Hepatocyte (in vitro differentiated cells): Measurements from ENCODE around the gene CELA2A. TPM values are rescaled to one million over a fixed set of nuclear protein-coding genes. Genes with fewer than 3 reads are reported as not detected.

Source experiments
- DNase-seq: peaks from one replicate; pipeline ENCODE4 v3.0.0-alpha.2; 2016; ENCODE audit warnings: low spot score
- H2AFZ ChIP-seq: fragments of 200-600 bp; sonication (generic); 2 replicates; pipeline ENCODE4 v1.6.0; 2016; ENCODE audit warnings: antibody characterized with exemption, mild to moderate bottlenecking
- H3K27ac ChIP-seq: fragments of 200-600 bp; sonication (generic); 2 replicates; pipeline ENCODE4 v1.5.1; 2016; ENCODE audit warnings: mild to moderate bottlenecking
- H3K27me3 ChIP-seq: fragments of 200-600 bp; sonication (generic); 2 replicates; pipeline ENCODE4 v1.6.1; 2016
- H3K36me3 ChIP-seq: fragments of 200-600 bp; sonication (generic); replicated peaks from 2 replicates; pipeline ENCODE4 v1.5.1; 2016; ENCODE audit warnings: low read depth; ENCODE audit not compliant: insufficient read depth
- H3K4me1 ChIP-seq: fragments of 200-600 bp; sonication (generic); 2 replicates; pipeline ENCODE4 v1.5.1; 2016; ENCODE audit warnings: mild to moderate bottlenecking, moderate library complexity; ENCODE audit not compliant: insufficient read depth
- H3K4me2 ChIP-seq: fragments of 200-600 bp; sonication (generic); 2 replicates; pipeline ENCODE4 v1.6.0; 2016
- H3K4me3 ChIP-seq: fragments of 200-600 bp; sonication (generic); 2 replicates; pipeline ENCODE4 v1.5.1; 2016; ENCODE audit warnings: mild to moderate bottlenecking
- H3K79me2 ChIP-seq: fragments of 200-600 bp; sonication (generic); 2 replicates; pipeline ENCODE4 v1.6.0; 2017; ENCODE audit warnings: mild to moderate bottlenecking
- H3K9me2 ChIP-seq: fragments of 200-600 bp; sonication (generic); replicated peaks from 2 replicates; pipeline ENCODE4 v1.6.0; 2017; ENCODE audit warnings: mild to moderate bottlenecking; ENCODE audit not compliant: insufficient read depth
- H3K9me3 ChIP-seq: fragments of 200-600 bp; sonication (generic); 2 replicates; pipeline ENCODE4 v1.5.1; 2016; ENCODE audit warnings: low read depth, mild to moderate bottlenecking
- H4K20me1 ChIP-seq: fragments of 200-600 bp; sonication (generic); 2 replicates; pipeline ENCODE4 v1.6.0; 2016; ENCODE audit warnings: mild to moderate bottlenecking; ENCODE audit not compliant: insufficient read depth, poor library complexity, severe bottlenecking
- CTCF ChIP-seq: fragments of 200-600 bp; sonication (generic); IDR thresholded peaks from 2 replicates; pipeline ENCODE4 v1.5.1; 2016; ENCODE audit warnings: antibody characterized with exemption, mild to moderate bottlenecking; ENCODE audit not compliant: poor library complexity
- EZH2 ChIP-seq: fragments of 200-600 bp; sonication (generic); IDR thresholded peaks from 2 replicates; pipeline ENCODE4 v1.6.1; 2016; ENCODE audit warnings: antibody characterized with exemption, mild to moderate bottlenecking, borderline replicate concordance
- EZH2phosphoT487 ChIP-seq: fragments of 200-600 bp; sonication (generic); IDR thresholded peaks from one replicate; pipeline ENCODE4 v1.6.1; 2018; ENCODE audit warnings: antibody characterized with exemption, mild to moderate bottlenecking, low read depth, moderate library complexity; ENCODE audit not compliant: unreplicated experiment, severe bottlenecking
- WGBS: methylation state at CpG from one replicate; pipeline ENCODE4 v1.1.6; 2016; ENCODE audit warnings: low lambda C conversion rate; ENCODE audit errors: missing lambda C conversion rate; 5-methylcytosine and 5-hydroxymethylcytosine counted together
- polyA plus RNA-seq: library from polyadenylated mRNA; unstranded; fragments of >200 nt; fragmentation: Nextera tagmentation; extraction: Ambion mirVana; gene quantifications from 2 replicates; pipeline ENCODE4 v1.2.1, GENCODE V29; 2016
- total RNA-seq: library from RNA; depleted of rRNA; stranded (reverse); fragments of >200 nt; gene quantifications from 2 replicates; pipeline ENCODE4 v1.2.3, GENCODE V29; 2014

CELA2A gene
- total and polyA plus RNA-seq, 2 experiments from 2014 or later, result 2.2 to 5.6 TPM

- DNase-seq, result no peak
- WGBS, result 94% methylated on average over 15 of the region's 17 CpGs
- Histone ChIP-seq H3K4me2 (no peak overlapping the region), H2AFZ (no peak overlapping the region), H4K20me1 (no peaks in the 10 kb centered on the region), H3K79me2 (no peaks in the 10 kb centered on the region), H3K9me2 (no peaks in the 10 kb centered on the region), H3K4me1 (peaks cover 8% of the 10 kb centered on the region), H3K27me3 (no peaks in the 10 kb centered on the region), H3K27ac (no peak overlapping the region), H3K36me3 (no peaks in the 10 kb centered on the region), H3K9me3 (no peaks in the 10 kb centered on the region), H3K4me3 (no peak overlapping the region)
- no peak for TF ChIP-seq CTCF
- TF ChIP-seq EZH2phosphoT487, result no peak
Observed at GRCh38 chr1:15435239-15436077, 21.1 kb upstream of the CELA2A start.

GRCh38 chr1:15436881-15437442 lies 19.6 kb upstream of the CELA2A start:
- H2AFZ ChIP-seq, result no peak overlapping the region
- no peaks in the 10 kb centered on the region for H3K36me3 ChIP-seq
- H3K27me3 ChIP-seq, result no peaks in the 10 kb centered on the region
- 92% methylated on average over 6 of the region's 6 CpGs for WGBS
- no peak for DNase-seq
- no peaks in the 10 kb centered on the region for H4K20me1 ChIP-seq
- H3K27ac ChIP-seq, result no peak overlapping the region
- no peak overlapping the region for H3K4me2 ChIP-seq
- no peaks in the 10 kb centered on the region for H3K9me3 ChIP-seq
- H3K9me2 ChIP-seq, result no peaks in the 10 kb centered on the region
- H3K4me3 ChIP-seq, result no peak overlapping the region
- no peaks in the 10 kb centered on the region for H3K79me2 ChIP-seq
- peaks cover 7% of the 10 kb centered on the region for H3K4me1 ChIP-seq
- TF ChIP-seq EZH2phosphoT487 (no peak), CTCF (no peak), EZH2 (no peak)

- no peak overlapping the region for H2AFZ ChIP-seq
- WGBS, result 97% methylated on average over 14 of the region's 14 CpGs
Observed at GRCh38 chr1:15439325-15439724, 17.2 kb upstream of the CELA2A start.

More at GRCh38 chr1:15439325-15439724, 17.2 kb upstream of the CELA2A start:
- no peak for DNase-seq
- Histone ChIP-seq H3K36me3 (no peaks in the 10 kb centered on the region), H3K27ac (no peak overlapping the region), H3K4me1 (no peaks in the 10 kb centered on the region), H3K27me3 (no peaks in the 10 kb centered on the region), H3K9me3 (no peaks in the 10 kb centered on the region), H4K20me1 (no peaks in the 10 kb centered on the region), H3K9me2 (no peaks in the 10 kb centered on the region), H3K79me2 (no peaks in the 10 kb centered on the region), H3K4me3 (no peak overlapping the region), H3K4me2 (no peak overlapping the region)
- TF ChIP-seq EZH2, result no peak
- no peak for TF ChIP-seq CTCF
- TF ChIP-seq EZH2phosphoT487, result no peak
